GM21723 (cell line): ENCODE results near the gene PDE4D.

Source experiments
- ATAC-seq: cut with Tn5 transposase; IDR thresholded peaks from one replicate; pipeline ENCODE4 v1.9.1; 2021; ENCODE audit warnings: mild to moderate bottlenecking, moderate library complexity; ENCODE audit not compliant: unreplicated experiment

PDE4D gene

DNA sequence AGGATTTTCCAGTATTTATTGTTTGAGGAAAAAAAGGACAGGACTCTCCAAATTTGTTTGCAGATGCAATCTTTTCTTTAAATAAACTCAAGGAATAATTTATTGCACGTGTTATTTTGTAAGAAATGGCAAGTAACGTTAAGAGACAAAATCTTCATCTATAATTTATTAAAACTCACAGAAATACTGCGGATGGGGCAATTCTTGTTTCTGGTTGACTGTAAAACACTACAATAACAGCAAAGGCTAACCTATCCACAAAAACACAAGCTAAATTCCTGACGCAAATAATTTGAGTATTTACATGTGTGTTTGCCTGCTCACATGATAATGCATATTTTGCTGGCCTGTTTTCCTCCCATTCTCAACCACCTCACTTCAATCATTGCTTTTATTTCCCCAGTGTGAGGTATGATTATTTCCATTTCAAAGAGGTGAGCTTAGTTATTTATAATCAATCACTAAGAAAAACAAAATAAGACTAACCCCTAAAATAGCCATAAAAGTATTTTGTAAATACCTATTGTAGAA is 619.4 kb downstream of the PDE4D start:
- ATAC-seq = no peak

DNA sequence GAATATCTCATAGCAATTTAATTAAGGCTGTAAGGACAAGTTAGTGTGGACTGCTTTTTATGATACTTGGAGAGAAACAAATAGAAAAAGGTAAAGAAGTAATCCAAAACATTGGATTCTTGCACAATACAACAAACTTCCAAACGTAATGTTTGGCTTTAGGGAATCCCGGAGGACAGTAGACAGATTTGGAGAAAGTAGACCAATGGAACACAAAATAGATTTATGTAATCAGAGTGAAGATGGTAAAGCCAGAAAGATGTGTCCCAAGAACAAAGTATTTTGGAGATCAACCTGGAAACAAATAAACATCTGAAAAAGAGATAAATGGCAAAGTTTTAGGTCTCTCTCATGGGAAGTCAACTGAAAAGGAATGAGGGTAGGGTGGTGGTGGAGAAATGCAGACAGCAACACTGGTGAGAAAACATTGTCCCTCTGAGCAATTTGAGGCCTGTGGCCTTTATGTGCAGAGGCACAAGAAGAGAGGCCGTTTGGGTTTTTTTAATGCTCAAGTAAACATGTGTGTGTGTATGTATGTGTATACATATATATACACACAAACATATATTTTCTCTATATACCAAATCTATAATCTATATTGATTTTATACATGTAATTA is 620.6 kb downstream of the PDE4D start:
- no peak for ATAC-seq

DNA sequence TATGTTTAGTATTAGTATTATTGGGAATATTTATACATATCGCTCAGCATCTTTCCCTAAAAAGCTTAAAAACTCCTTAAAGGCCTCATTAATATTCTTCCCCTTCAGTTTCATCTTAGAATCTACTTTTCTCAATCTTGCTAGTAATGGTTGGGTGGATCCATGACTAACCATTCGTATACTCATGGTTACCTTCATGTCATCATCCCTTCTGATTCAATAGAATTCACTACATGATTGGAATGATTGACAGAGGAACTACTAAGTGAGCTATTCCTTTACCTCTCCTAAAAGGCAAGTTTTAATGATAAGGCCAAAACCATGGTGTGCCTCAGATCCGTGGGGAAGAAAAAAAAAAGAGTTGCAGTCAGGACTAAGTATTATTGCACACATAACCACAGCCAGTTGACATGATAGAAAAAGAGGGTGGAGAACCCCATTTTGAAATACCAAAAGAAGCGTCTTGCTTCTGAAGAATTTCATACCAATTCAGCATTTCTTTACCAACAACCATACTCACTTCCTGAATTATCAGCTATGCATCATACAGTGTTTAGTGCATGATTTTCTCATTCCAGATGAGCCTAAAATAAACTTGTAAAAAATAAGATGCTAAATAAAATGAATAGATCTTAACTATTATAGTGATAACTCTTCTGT is 624.6 kb downstream of the PDE4D start:
- ATAC-seq = no peak

DNA sequence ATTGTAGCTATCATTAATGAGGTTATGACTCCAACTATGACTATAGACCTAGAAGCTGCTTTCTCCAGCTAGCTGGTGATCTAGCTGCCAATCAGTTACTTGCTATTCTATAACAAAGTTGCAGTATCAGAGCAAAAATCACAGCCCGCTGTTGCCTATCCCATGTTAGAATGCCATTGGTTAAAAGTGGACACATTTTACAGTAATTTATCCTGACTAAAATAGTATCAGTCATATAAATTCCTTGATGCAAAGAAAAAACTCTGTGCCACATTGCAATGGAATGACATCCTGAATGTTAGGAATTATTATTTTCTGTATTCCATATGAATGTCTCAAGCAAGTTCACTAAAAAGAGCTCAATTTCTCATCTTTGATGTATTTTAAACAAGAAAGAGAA is 626.5 kb downstream of the PDE4D start:
- ATAC-seq = no peak

DNA sequence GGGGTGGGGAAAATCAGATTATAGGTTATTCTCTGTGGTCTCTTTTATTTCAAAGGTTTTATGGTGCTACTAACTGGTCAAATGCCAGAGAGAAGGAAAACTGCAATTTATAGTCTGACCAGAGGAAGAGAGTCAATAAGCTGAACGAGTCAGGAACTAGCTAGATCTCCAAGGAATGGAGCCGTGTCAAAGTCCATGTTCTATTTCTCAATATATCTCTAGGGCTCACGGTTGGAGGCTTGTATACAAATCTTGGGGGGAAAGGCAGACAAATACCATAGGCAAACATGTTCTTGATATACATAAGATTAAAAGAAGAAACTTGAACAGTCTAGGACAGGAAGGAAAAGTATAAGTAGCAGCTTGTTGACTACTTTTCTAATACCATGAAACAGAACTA is 627.1 kb downstream of the PDE4D start:
- ATAC-seq = no peak

DNA sequence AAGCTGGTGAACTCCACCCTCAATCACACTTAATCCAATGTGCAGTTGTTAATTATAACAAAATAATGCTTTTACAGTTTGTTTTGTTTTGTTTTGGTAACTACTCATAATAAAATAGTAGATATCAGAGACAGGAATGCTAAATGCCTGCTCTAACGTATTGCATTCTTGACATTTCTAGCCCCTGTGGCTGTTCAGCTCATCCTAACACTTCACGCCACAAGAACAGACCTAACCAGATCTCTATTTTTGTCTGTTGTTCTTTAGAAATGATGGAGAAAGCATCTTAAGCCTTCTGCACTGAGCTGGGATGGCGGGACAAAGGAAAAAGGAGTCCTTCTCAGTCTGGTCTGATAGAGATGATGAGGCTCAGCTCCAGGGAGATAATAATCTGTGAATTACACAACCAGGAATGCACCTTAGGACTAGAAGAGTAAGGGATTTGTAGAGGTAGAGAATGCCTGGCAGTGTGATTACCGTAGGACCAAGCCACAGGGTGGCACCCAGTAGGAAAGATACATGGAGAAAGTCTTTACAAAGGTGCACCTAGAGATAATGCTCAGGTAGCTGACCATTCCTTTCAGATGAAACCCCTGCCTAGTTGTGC is 628.8 kb downstream of the PDE4D start:
- no peak for ATAC-seq

DNA sequence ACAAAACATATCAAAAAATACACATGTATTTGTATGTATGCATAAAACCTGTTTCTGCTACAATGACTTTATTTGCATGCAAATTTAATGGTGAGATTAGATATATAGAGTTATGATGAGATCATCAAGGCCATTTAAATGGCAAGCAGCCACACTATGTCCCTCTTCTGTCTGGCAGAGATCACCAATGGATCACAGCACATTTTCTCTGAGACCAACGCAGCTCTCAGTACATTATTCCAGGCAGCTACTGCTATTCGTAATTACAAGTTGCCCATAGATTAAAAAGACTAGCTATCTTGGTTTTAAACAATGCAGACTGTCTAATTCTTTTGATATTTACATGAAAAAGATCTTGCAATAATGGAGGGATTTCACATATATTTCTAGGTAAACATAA is 629.5 kb downstream of the PDE4D start:
- ATAC-seq = no peak

DNA sequence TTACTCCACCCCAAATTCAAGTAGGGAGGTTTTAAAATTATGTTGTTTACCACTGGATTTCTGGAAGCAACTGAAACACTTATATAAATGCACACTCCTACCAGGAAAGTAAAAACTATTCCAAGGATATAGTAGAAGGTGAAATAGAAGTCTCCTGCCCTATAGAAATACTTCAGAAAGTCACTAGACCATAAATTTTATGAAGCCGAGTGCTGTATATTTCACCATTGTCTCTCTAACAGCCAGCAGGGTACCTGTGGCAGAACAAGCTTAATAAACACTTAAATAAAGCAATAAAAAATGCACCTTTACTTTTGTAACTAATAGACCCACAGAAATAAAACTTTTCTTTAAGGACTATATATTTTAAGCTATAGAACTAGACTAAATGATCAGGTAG is 631.6 kb downstream of the PDE4D start:
- ATAC-seq = no peak

DNA sequence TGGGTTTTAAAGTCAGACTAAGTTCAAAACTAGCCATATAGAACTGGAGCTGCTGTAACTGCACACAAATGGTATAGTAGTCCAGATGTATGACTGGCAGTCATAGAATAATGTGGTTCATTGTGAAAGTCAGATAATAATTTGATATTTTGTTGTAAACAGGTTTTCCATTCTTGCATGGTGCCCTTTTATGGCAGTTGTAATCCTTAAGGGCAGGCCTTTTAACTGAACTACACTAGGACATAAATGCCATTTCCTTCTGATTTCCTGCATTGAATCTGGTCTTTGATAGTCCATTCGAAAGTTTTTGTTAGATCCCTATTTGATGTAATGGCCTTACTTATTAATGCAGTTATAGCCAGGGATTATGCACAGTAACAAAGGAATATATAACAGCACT is 632.6 kb downstream of the PDE4D start:
- no peak for ATAC-seq

DNA sequence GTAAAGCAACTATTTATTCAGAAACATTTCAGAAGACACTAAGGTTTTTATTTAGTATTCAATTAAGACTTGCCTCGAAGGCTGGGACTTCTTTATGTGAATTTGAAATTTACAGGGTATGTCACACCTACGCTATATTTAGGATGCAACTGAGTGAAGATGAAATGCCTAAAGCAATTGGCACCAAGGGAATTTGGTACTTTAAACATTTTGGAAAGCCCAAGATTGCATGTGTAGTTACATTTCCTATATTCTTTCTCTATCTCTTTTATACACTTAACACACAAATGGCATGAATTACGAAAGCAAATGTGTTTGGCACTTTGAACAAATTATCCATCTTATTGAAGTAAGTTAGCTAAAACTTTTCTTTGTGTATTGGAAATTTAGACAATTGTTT is 633.3 kb downstream of the PDE4D start:
- ATAC-seq = no peak

DNA sequence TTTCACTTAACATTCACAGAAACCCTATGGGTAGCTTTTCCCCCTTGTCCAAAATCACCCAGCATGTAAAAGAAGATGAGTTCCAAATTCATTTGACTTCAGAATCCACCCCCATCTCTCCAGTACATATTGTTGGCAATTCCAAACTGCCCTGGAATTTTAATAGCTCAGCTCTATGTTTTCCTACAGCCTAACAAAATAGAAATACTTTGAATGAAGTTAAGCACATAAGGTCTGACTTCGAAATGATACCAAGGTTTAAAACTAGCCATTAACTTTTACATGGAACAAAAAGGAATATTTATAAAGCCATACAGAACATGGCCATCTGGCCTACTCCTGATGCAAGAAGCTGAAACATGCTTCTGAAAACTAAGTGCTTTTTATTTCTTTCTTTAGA is 634.3 kb downstream of the PDE4D start:
- ATAC-seq = no peak

DNA sequence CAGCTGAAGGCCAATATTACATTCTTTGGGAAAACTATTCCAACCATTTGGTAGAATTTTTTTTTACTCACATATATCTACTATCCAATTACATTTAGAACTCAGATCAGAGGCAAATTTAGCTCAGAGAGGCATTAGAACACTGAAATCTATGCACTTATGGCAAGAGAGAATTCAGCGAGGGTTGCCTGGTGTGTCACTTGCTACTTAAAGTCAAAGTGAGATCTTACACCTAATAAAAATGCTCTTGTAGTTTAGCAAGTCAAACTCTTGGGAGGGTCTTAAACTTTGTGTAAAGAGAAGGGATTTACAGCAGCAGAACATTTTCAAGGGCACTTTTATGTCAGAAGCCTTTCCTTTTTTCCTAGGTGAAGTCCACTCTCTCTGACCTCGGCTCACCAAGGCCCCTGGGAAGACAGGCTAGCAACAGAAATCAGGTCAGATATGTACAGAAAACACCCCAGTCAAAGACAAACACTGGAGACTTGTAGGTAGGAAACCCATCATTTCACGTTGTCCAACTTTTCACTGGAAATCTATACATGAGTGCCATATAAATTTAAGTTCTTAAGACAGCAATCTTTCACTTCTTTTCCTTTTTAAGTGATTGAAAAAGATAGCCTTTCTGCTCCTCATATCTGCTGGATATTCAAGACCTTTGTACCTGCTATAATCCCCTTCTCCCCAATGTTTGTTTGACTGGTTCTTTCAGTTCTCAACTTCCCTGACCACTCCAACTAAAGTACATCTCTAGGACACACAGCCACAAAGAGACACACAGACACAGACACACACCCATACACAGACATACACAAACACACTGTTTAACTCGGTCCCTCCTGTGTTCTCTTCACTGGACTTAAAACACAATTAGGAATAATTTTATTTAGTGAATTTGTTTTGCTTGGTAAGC is 635.8 kb downstream of the PDE4D start:
- no peak for ATAC-seq

DNA sequence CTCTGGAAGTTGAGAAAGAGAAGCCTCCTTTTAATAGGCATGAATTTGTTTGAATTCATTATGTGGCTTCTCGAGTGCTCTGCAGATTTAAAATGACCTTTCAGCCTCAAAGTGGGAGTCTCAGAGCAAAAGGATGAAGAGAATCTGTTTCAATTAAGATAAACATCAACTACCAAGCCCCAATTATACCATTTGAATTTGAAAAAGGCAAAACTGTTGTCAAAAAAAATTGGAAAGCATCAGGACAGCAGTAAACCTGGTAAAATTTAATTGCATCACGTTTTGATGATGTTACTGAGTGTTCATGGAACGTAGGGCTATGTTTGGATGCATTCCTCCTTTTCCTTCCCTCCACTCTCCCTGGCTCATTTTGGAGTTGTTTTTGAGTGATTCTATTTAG is 637.2 kb downstream of the PDE4D start:
- no peak for ATAC-seq

DNA sequence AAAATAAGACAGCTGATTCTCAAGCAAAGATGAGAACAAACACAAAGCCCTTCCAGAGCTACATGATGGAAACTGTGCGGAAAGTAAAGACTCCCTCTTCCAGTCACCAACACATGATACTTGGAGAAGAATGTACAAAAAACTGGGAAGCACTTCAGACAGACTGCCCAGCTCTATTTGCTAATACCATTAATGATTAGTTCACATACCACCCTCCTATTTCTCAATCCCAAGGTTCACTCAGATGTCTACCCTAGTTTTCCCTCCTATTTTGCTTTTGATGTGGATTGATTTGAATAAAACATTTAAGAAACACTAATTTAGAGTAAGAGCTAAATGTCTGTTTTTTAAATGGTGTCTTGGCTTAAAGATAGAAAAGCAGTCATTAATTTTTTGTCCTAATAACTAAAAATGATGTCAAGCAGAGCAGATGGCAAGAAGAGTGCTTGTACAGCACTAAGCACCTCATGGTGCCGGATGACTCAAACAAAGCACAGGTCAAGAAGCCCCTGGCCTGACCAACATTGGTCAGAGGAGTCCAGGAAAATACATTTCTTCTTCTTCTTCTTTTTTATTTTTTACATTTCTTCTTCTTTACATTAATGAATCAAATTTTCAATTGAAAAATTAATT is 639.4 kb downstream of the PDE4D start:
- ATAC-seq = no peak

DNA sequence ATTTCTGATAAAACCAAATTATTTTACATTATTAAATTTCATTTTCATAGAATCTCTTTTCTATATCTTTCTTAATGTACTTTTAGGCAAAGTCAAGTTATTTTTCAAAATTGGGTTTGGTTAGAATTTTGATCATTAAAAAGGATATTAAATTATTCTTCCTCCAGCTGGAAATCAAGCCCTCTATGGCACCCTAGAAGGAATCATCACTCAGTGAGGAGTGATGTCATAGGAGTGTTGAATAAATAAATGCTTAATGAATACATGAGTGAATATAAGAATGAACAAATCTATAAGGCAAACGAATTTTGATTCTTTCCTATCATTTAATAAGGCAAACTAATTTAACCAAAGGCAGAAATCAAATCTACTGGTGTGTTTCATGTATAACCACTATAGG is 639.9 kb downstream of the PDE4D start:
- ATAC-seq = no peak

DNA sequence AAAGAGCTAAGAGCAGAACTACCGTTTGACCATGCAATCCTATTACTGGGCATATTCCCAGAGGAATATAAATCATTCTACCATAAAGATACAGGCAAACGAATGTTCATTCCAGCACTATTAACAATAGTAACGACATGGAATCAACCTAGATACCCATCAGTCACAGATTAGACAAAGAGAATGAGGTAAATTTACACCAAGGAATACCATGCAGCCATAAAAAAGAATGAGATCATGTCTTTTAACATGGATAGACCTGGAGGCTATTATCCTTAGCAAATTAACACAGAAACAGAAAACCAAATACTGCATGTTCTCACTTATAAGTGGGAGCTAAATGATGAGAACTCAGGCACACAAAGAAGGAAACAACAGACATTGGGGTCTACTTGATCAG is 641.9 kb downstream of the PDE4D start:
- ATAC-seq = no peak

DNA sequence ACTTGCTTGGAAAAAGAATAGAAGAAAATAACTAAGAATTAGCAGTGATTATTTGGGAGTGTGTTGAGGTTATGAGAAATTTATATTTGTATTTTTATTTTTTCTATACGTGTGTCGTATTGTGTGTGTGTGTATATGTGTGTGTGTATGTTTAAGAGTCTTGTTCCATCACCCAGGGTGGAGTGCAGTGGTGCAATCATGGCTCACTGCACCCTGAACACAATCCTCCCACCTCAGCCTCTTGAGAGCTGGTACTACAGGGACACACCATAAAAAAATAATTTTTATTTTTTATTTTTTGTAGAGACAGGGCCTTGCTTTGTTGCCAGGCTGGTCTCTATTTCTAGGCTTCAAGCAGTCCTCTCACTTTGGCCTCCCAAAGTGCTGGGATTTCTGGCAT is 643.8 kb downstream of the PDE4D start:
- ATAC-seq = no peak

DNA sequence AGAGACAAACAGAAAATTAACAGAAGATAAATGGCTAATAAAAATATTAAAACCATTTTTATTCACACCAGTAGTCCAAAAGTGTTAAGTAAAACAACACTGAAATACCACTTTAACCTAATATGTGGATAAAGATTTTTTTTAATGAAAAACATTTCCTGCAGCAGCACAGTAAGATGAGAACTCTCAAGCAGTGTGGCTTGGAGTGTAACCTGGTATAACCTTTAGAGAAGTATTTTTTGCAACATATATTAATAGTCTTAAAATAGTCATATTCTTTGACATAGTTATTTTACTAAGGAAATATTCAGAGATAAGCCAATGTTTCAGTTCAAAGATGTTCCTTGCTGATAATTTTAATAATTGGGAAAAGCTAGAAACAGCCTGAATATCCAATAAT is 644.4 kb downstream of the PDE4D start:
- ATAC-seq = no peak

DNA sequence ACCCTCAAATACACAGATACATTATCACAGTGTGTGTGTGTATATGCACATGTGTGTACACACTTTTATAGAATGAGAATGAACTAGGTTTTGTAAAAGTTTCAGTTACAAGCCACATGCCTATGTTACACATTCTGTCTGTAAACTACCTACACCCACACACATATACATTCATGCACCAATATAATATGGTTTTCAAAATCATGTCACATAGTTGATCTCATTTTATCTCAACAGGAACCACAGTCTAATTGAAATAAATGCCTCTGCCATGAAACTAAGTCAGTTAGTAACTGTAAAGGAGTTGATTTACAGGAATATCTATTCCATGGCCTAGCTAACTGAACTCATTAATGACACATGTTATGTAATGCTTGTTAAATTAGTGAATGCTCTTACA is 646.6 kb downstream of the PDE4D start:
- ATAC-seq = no peak

DNA sequence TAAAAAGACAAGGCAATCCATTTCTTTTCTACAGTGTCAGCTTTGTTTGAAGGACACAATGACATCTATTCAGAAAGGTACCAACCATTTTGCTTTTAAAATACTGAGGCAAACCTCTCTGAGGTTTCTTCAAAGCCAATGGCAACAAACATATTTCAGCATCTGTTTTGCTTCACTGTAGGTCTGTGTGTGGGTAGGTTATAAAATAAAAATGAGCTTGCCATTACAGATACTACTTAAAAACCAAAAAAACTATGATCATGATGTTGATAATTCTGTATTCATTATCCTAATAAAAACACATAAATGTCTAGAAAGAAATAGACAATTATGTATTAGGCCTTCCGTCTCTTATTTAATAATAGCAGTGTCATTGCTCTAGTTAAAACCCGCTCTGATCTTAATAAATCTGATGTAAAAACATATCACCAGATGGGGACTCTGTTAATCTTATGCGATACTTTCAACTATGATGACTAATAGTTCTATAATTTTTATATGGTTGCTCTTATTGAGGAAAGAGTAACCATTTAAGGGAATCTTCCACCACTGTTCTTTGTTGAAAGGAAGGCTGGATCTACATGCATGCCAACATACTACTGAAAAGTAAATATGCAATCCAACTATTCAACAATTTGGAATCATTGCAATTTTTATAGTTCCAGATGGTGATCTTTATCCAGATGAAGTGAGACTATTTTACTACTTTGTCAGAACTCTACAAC is 647.2 kb downstream of the PDE4D start:
- no peak for ATAC-seq
